H9 (cell line): Measurements from ENCODE around the gene BICRAL. TPM values are rescaled to one million over a fixed set of nuclear protein-coding genes. Genes with fewer than 3 reads are reported as not detected.
"Not testable (repeated sequence)": the region's sequence is repeated elsewhere in the genome, so short reads cannot be mapped to it uniquely, and the experiment has no call there.

Experiments
- DNase-seq: peaks from one replicate; pipeline ENCODE4 v3.0.0-alpha.2; 2017
- H2AFZ ChIP-seq: one replicate; pipeline ENCODE4 v1.6.1; 2013; ENCODE audit warnings: mild to moderate bottlenecking, low read length, control low read depth, moderate library complexity
- H2AK5ac ChIP-seq: 2 replicates; pipeline ENCODE4 v1.6.1; 2013; ENCODE audit warnings: low read length, control low read depth, mixed read lengths; ENCODE audit not compliant: insufficient read length
- H2BK120ac ChIP-seq: one replicate; pipeline ENCODE4 v1.6.1; 2013; ENCODE audit warnings: low read depth, mild to moderate bottlenecking, low read length, control low read depth, inconsistent platforms; ENCODE audit not compliant: poor library complexity, severe bottlenecking
- H2BK12ac ChIP-seq: 2 replicates; pipeline ENCODE4 v1.6.1; 2013; ENCODE audit warnings: low read length, control low read depth, mixed read lengths, low read depth; ENCODE audit not compliant: insufficient read length
- H2BK15ac ChIP-seq: 2 replicates; pipeline ENCODE4 v1.6.1; 2013; ENCODE audit warnings: low read depth, low read length, control low read depth
- H2BK20ac ChIP-seq: one replicate; pipeline ENCODE4 v1.6.1; 2013; ENCODE audit warnings: low read depth, mild to moderate bottlenecking, low read length, control low read depth, inconsistent platforms; ENCODE audit not compliant: poor library complexity, severe bottlenecking
- H2BK5ac ChIP-seq: 2 replicates; pipeline ENCODE4 v1.6.1; 2013; ENCODE audit warnings: low read length, control low read depth, mixed read lengths; ENCODE audit not compliant: insufficient read length
- H3K14ac ChIP-seq: 2 replicates; pipeline ENCODE4 v1.6.1; 2013; ENCODE audit warnings: low read length, control low read depth; ENCODE audit not compliant: insufficient read depth
- H3K18ac ChIP-seq: 2 replicates; pipeline ENCODE4 v1.6.1; 2013; ENCODE audit warnings: low read depth, mild to moderate bottlenecking, mixed read lengths, low read length, control low read depth; ENCODE audit not compliant: insufficient read length
- H3K23ac ChIP-seq: 2 replicates; pipeline ENCODE4 v1.6.1; 2013; ENCODE audit warnings: low read length, control low read depth, mixed read lengths, low read depth; ENCODE audit not compliant: insufficient read length
- H3K23me2 ChIP-seq: 2 replicates; pipeline ENCODE4 v1.6.1; 2013; ENCODE audit warnings: low read depth, mild to moderate bottlenecking, mixed read lengths, low read length, control low read depth; ENCODE audit not compliant: insufficient read length, poor library complexity, severe bottlenecking
- H3K27ac ChIP-seq: 2 replicates; pipeline ENCODE4 v1.5.1; 2013; ENCODE audit warnings: low read length, control low read depth, mixed read lengths, low read depth; ENCODE audit not compliant: insufficient read length
- H3K27me3 ChIP-seq: 2 replicates; pipeline ENCODE4 v1.6.1; 2013; ENCODE audit warnings: low read length, control low read depth, inconsistent platforms; ENCODE audit not compliant: insufficient read depth
- H3K4ac ChIP-seq: 2 replicates; pipeline ENCODE4 v1.6.1; 2013; ENCODE audit warnings: low read depth, mild to moderate bottlenecking, control low read depth, inconsistent platforms, low read length, moderate library complexity
- H3K4me1 ChIP-seq: 2 replicates; pipeline ENCODE4 v1.6.1; 2013; ENCODE audit warnings: low read length, control low read depth, inconsistent platforms; ENCODE audit not compliant: insufficient read depth
- H3K4me2 ChIP-seq: 2 replicates; pipeline ENCODE4 v1.6.1; 2013; ENCODE audit warnings: low read length, control low read depth, mixed read lengths; ENCODE audit not compliant: insufficient read length, insufficient read depth
- H3K56ac ChIP-seq: 2 replicates; pipeline ENCODE4 v1.6.1; 2013; ENCODE audit warnings: low read depth, mild to moderate bottlenecking, mixed read lengths, low read length, control low read depth; ENCODE audit not compliant: insufficient read length
- H3K79me1 ChIP-seq: 2 replicates; pipeline ENCODE4 v1.6.1; 2013; ENCODE audit warnings: low read depth, mild to moderate bottlenecking, moderate library complexity, low read length, control low read depth, inconsistent platforms; ENCODE audit not compliant: insufficient read depth, poor library complexity, severe bottlenecking
- H3K79me2 ChIP-seq: 2 replicates; pipeline ENCODE4 v1.6.1; 2013; ENCODE audit warnings: low read length, control low read depth, inconsistent platforms; ENCODE audit not compliant: insufficient read depth
- H3K9ac ChIP-seq: 2 replicates; pipeline ENCODE4 v1.6.1; 2013; ENCODE audit warnings: low read length, control low read depth, mixed read lengths; ENCODE audit not compliant: insufficient read length; ENCODE audit errors: extremely low read depth
- H3K9me3 ChIP-seq: one replicate; pipeline ENCODE4 v1.6.1; 2013; ENCODE audit warnings: low read depth, low read length, inconsistent platforms; ENCODE audit not compliant: control insufficient read depth
- H3T11ph ChIP-seq: one replicate; pipeline ENCODE4 v1.6.1; 2013; ENCODE audit warnings: mild to moderate bottlenecking, low read length, control low read depth, inconsistent platforms
- H4K20me1 ChIP-seq: one replicate; pipeline ENCODE4 v1.6.1; 2013; ENCODE audit not compliant: control insufficient read depth, insufficient read length, insufficient read depth
- H4K5ac ChIP-seq: 2 replicates; pipeline ENCODE4 v1.6.1; 2013; ENCODE audit warnings: low read depth, mild to moderate bottlenecking, mixed read lengths, low read length, control low read depth; ENCODE audit not compliant: insufficient read length
- H4K8ac ChIP-seq: replicated peaks from 2 replicates; pipeline ENCODE4 v1.6.1; 2013; ENCODE audit warnings: low read length, control low read depth, mixed read lengths, low read depth; ENCODE audit not compliant: insufficient read length
- H4K91ac ChIP-seq: 2 replicates; pipeline ENCODE4 v1.6.1; 2013; ENCODE audit warnings: low read depth, mild to moderate bottlenecking, moderate library complexity, mixed read lengths, low read length, control low read depth; ENCODE audit not compliant: insufficient read length
- H3K27ac Mint-ChIP-seq, 3 experiments: 2 replicates in 2 of 3; 3 replicates in 1 of 3; pipeline ENCODE4 v1.8.0; 2020 to 2021; ENCODE audit warnings: mixed read lengths in 3 of 3, mild to moderate bottlenecking in 1 of 3, moderate library complexity in 1 of 3
- H3K27me3 Mint-ChIP-seq: 2 replicates; pipeline ENCODE4 v1.8.0; 2021; ENCODE audit warnings: low read depth, mild to moderate bottlenecking, moderate library complexity, mixed read lengths
- H3K36me3 Mint-ChIP-seq, 3 experiments: 2 replicates in 2 of 3; 3 replicates in 1 of 3; pipeline ENCODE4 v1.8.0; 2020 to 2021; ENCODE audit warnings: low read depth in 3 of 3, mixed read lengths in 3 of 3; ENCODE audit not compliant: insufficient read depth in 1 of 3
- H3K4me1 Mint-ChIP-seq, 2 experiments: 2 replicates each; pipeline ENCODE4 v1.8.0; 2020; ENCODE audit warnings: mixed read lengths in 2 of 2
- H3K4me3 Mint-ChIP-seq, 2 experiments: 2 replicates in 1 of 2; 3 replicates in 1 of 2; pipeline ENCODE4 v1.8.0; 2020 to 2021; ENCODE audit warnings: mild to moderate bottlenecking in 2 of 2, mixed read lengths in 2 of 2, moderate library complexity in 1 of 2
- H3K9me3 Mint-ChIP-seq, 2 experiments: 2 replicates in 1 of 2; 3 replicates in 1 of 2; pipeline ENCODE4 v1.8.0; 2020; ENCODE audit warnings: mild to moderate bottlenecking in 2 of 2, mixed read lengths in 2 of 2, moderate library complexity in 1 of 2
- WGBS: extraction: QIAGEN DNeasy Blood & Tissue Kit; methylation state at CpG from one replicate; pipeline ENCODE4 v1.1.7; 2013; ENCODE audit warnings: missing lambda C conversion rate, low lambda C conversion rate, mixed read lengths; ENCODE audit not compliant: insufficient read length; ENCODE audit errors: extremely low coverage; 5-methylcytosine and 5-hydroxymethylcytosine counted together
- total RNA-seq: library from RNA; stranded (reverse); gene quantifications from 2 replicates; pipeline ENCODE4 v1.2.1, GENCODE V29; 2021

BICRAL gene
- total RNA-seq, 1 experiment from 2014 or later: 9.8 TPM

DNA sequence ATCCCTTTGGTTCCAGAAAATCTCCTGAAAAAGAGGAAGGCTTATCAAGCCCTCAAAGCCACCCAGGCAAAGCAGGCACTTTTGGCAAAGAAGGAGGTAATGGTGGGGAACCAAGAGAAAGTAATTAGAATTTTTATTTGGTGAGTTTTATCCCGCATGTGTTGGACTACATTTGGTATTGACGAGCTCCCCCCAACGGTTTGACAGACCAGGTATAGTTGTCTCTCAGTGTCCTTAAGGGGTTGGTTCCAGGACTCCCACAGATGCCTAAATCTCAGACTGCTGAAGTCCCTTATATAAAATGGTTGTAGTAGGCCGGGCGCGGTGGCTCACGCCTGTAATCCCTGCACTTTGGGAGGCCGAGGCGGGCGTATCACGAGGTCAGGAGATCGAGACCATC, 99.0 kb downstream of the BICRAL start:
- Mint-ChIP-seq H3K4me3 (peak overlapping the region; percentile 100), H3K27ac (peak overlapping the region; percentile 99 to 100 (median 100); a peak in 5 of 7 replicates), H3K36me3 (peaks cover 31 to 52% (median 40%) of the 10 kb centered on the region in 3 experiments; a peak in 6 of 7 replicates)
- not testable (repeated sequence) for H3K9me3 Mint-ChIP-seq, H3K9me3 ChIP-seq, H4K8ac ChIP-seq, H3K27me3 Mint-ChIP-seq, H2BK20ac ChIP-seq, H4K5ac ChIP-seq, H3K23me2 ChIP-seq, H2BK5ac ChIP-seq, H2BK15ac ChIP-seq, H3K56ac ChIP-seq, H3K23ac ChIP-seq, H3K4me1 Mint-ChIP-seq, H3K4ac ChIP-seq, H3K27me3 ChIP-seq, H2BK12ac ChIP-seq, H4K91ac ChIP-seq, H3T11ph ChIP-seq, H3K14ac ChIP-seq, H3K18ac ChIP-seq, H2AK5ac ChIP-seq, H2AFZ ChIP-seq, H3K27ac ChIP-seq, H4K20me1 ChIP-seq, DNase-seq, H2BK120ac ChIP-seq, H3K4me1 ChIP-seq, H3K79me2 ChIP-seq
- WGBS: no CpG with 5 or more reads among the region's 12 CpGs
- peak overlapping the region; percentile 82 for H3K4me2 ChIP-seq
- H3K9ac ChIP-seq: peak overlapping the region; percentile 93
- H3K79me1 ChIP-seq: peaks cover 10% of the 10 kb centered on the region
